BLaER1 treated with 17β-estradiol and CSF1 and Interleukin-3, amounts not matched to agents 10 nM and 100 nM (cell line): ENCODE data around the gene GSK3B.
A peak's percentile ranks its signal among the peaks of the same experiment; 100 is the strongest.
"Not testable (repeated sequence)": the region's sequence is repeated elsewhere in the genome, so short reads cannot be mapped to it uniquely, and the experiment has no call there.

Experiments
- H3K27ac ChIP-seq, 11 experiments: shearing (Covaris generic); formaldehyde crosslinking; 2 replicates each; pipeline ENCODE4 v1.8.1; 2022
- H3K27me3 ChIP-seq, 11 experiments: shearing (Covaris generic); formaldehyde crosslinking; 2 replicates each; pipeline ENCODE4 v1.8.1; 2022
- H3K36me3 ChIP-seq, 11 experiments: shearing (Covaris generic); formaldehyde crosslinking; 2 replicates each; pipeline ENCODE4 v1.8.1; 2022
- H3K4me1 ChIP-seq, 10 experiments: shearing (Covaris generic); formaldehyde crosslinking; 2 replicates each; pipeline ENCODE4 v1.8.1; 2022
- H3K4me2 ChIP-seq, 11 experiments: shearing (Covaris generic); formaldehyde crosslinking; 2 replicates each; pipeline ENCODE4 v1.8.1; 2022
- H3K4me3 ChIP-seq, 10 experiments: shearing (Covaris generic); formaldehyde crosslinking; 2 replicates each; pipeline ENCODE4 v1.8.1; 2022
- H3K9ac ChIP-seq, 11 experiments: shearing (Covaris generic); formaldehyde crosslinking; 2 replicates each; pipeline ENCODE4 v1.8.1; 2022
- H3K9me3 ChIP-seq, 11 experiments: shearing (Covaris generic); formaldehyde crosslinking; replicated peaks in 1 of 11; 2 replicates each; pipeline ENCODE4 v1.8.1; 2022
- H4K20me1 ChIP-seq, 11 experiments: shearing (Covaris generic); formaldehyde crosslinking; 2 replicates each; pipeline ENCODE4 v1.8.1; 2022
- Cebpa-rat ChIP-seq, 11 experiments: shearing (Covaris generic); IDR thresholded peaks; 2 replicates each; pipeline ENCODE4 v1.8.1; 2022

Gene GSK3B

DNA sequence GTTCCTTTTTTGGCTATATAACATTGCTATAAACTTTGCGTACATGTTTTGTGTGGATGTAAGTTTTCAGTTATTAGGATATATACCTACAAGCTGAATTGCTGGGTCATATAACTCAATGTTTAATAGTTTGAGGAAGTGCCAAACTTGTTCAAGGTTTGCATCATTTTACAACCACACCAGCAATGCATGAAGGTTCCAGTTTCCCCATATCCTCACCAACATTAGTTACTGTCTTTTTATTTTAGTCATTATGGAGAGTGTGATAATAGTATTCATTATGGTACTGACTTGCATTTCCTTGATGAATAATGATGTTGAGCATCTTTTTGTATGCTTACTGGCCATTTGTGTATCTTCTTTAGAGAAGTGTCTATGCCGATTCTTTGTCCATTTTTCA, 200.1 kb downstream of the GSK3B start:
- Histone ChIP-seq H3K4me2 (no peak overlapping the region), H3K27me3 (no peaks in the 10 kb centered on the region), H3K9me3 (peaks cover 4 to 13% (median 10%) of the 10 kb centered on the region in 11 experiments), H3K27ac (no peak overlapping the region), H4K20me1 (no peaks in the 10 kb centered on the region), H3K4me1 (no peaks in the 10 kb centered on the region), H3K9ac (no peak overlapping the region), H3K36me3 (peaks cover 3 to 58% (median 12%) of the 10 kb centered on the region in 11 experiments), H3K4me3 (no peak overlapping the region)
- TF ChIP-seq Cebpa-rat (IDR thresholded peaks at IDR 0.05): no peak

DNA sequence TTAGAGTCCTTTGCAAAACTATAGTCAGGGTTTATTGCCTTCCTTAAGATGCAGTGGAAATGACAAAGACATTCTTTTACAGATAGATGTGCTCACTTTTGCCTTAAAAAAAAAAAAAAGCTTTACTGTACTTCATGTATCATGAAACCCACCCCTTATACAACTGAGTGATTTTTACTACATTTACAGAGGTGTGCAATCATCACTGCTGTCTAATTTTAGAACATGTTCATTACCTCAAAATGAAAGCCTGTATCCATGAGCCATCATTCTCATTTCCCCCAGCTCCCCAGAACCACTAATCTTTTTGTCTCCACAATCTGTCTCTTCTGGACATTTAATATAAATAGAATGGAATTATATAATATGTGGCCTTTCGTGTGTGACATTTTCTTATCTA, 200.5 kb downstream of the GSK3B start:
- peaks cover 9 to 17% (median 15%) of the 10 kb centered on the region in 11 experiments for H3K9me3 ChIP-seq
- TF ChIP-seq Cebpa-rat (IDR thresholded peaks at IDR 0.05): no peak
- no peak overlapping the region for H3K9ac ChIP-seq
- no peaks in the 10 kb centered on the region for H3K4me1 ChIP-seq
- no peaks in the 10 kb centered on the region for H4K20me1 ChIP-seq
- peaks cover 8 to 58% (median 17%) of the 10 kb centered on the region in 11 experiments for H3K36me3 ChIP-seq
- no peak overlapping the region for H3K4me3 ChIP-seq
- no peaks in the 10 kb centered on the region for H3K27me3 ChIP-seq
- no peak overlapping the region for H3K27ac ChIP-seq
- H3K4me2 ChIP-seq: no peak overlapping the region

DNA sequence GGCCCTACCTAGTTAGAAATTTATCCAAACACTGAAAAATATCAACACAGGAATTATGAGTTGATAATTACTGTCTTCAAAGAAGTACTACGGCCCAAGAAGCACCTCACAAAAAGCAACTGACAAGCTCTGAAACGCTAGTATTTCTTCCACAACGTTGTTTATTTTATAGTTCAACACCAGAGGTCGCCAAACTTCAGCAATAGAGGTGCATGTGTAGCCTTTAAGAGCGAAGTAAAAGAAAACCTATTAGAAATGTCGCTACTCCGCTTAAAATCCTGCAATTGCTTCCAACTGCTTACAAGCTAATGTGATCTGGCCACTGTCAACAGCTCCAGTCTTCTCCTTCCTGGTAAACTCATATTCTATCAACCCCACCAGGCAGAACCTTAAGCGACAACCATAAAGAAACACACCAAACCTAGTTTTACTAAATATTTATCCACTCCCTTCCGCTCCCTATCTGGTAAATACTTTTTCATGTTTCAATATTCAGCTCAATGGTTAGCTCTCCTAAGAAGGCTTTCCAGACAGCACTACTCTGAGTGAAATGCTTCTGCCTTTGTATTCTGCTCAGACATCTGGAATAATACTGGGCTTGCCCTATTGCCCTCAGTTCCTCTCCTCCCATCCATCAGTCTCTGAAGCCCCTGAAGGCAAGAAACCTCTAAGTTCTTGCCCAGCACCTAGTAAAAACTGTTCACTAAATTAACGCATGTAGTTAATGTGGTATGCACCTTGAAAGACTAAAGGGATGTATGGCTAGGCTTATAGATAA, 202.1 kb downstream of the GSK3B start:
- no peak overlapping the region for H3K27ac ChIP-seq
- H3K9ac ChIP-seq: no peak overlapping the region
- no peak for TF ChIP-seq Cebpa-rat (IDR thresholded peaks at IDR 0.05)
- no peaks in the 10 kb centered on the region for H3K4me1 ChIP-seq
- no peak overlapping the region for H3K4me3 ChIP-seq
- peaks cover 25 to 34% (median 31%) of the 10 kb centered on the region in 11 experiments for H3K9me3 ChIP-seq
- no peak overlapping the region for H3K4me2 ChIP-seq
- H3K36me3 ChIP-seq: peaks cover 11 to 61% (median 28%) of the 10 kb centered on the region in 11 experiments
- H3K27me3 ChIP-seq: no peaks in the 10 kb centered on the region
- H4K20me1 ChIP-seq: no peaks in the 10 kb centered on the region

DNA sequence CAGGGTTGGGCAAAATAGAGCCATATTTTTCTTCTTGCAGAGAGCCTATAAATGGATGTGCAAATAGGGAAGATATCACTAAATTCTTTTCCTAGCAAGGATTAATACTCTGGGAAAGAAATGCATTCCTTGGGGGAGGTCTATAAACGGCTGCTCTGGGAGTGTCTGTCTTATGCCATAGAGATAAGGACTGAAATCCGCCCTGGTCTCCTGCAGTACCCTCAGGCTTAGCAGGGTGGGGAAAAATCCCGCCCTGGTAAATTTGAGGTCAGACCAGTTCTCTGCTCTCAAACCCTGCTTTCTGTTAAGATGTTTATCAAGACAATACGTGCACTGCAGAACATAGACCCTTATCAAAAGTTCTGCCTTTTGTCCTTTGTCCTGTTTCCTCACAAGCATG, 205.6 kb downstream of the GSK3B start:
- not testable (repeated sequence) for H3K4me2 ChIP-seq, H3K9ac ChIP-seq, H4K20me1 ChIP-seq, H3K4me1 ChIP-seq, H3K27ac ChIP-seq, H3K27me3 ChIP-seq
- Histone ChIP-seq H3K4me3 (0 out of 20 replicates have a peak overlapping the region, but pooled peaks of 1 of the 10 experiments have one; percentile 2), H3K36me3 (peaks cover 11 to 72% (median 30%) of the 10 kb centered on the region in 11 experiments), H3K9me3 (peaks cover 27 to 53% (median 41%) of the 10 kb centered on the region in 11 experiments)

DNA sequence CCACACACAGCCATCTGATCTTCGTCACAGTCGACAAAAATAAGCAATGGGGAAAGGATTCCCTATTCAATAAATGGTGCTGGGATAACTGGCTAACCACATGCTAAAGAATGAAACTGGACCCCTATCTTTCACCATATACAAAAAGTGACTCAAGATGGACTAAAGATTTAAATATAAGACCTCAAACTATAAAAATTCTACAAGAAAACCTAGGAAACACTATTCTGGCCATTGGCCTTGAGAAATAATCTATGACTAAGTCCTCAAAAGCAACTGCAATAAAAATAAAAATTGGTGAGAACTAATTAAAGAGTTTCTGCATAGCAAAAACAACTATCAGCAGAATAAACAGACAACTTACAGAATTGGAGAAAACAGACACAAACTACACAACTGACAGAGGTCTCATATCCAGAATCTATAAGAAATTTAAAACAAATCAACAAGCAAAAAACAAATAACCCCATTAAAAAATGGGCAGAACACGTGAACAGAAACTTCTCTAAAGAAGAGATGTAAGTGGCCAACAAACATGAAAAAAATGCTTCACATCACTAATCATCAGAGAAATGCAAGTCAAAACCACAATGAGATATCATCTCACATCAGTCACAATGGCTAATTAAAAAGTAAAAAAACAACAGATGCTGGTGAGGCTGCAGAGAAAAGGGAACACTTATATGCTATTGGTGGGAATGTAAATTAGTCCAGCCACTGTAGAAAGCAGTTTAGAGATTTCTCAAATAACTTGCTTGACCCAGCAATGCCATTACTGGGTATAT, 208.3 kb downstream of the GSK3B start:
- TF ChIP-seq Cebpa-rat (IDR thresholded peaks at IDR 0.05): no peak

DNA sequence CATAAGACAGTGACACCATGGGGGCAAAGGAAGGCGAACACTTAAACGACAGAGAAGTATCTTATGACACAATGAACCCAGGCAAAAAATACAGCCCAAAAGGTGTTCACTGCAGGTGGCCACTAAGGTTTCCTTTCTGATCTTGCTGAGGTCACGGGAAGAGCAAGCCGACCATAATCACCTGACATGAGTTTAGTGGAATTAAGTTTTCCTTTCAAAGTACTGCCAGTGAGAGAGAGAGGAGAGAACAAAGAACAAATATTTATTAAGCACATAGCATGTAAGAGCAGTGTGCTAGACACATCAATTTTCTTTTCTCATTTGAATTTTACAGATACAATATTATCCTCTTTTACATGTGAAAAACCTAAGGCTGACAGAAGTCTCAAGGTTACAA, 210.1 kb downstream of the GSK3B start:
- Histone ChIP-seq H3K9me3 (peaks cover 14 to 40% (median 32%) of the 10 kb centered on the region in 11 experiments), H4K20me1 (peaks cover 0 to 8% (median 0%) of the 10 kb centered on the region in 11 experiments; a peak in 1 of 22 replicates), H3K4me2 (no peak overlapping the region), H3K36me3 (peaks cover 6 to 99% (median 33%) of the 10 kb centered on the region in 11 experiments; a peak in 20 of 22 replicates), H3K27ac (no peak overlapping the region), H3K4me1 (no peaks in the 10 kb centered on the region), H3K27me3 (no peaks in the 10 kb centered on the region), H3K4me3 (no peak overlapping the region), H3K9ac (no peak overlapping the region)
- TF ChIP-seq Cebpa-rat (IDR thresholded peaks at IDR 0.05): no peak

More for the DNA sequence above, 208.3 kb downstream of the GSK3B start:
- Histone ChIP-seq H3K27ac (no peak overlapping the region), H3K36me3 (peaks cover 11 to 97% (median 30%) of the 10 kb centered on the region in 11 experiments), H3K4me3 (no peak overlapping the region), H3K27me3 (no peaks in the 10 kb centered on the region), H3K9me3 (peaks cover 27 to 53% (median 41%) of the 10 kb centered on the region in 11 experiments), H4K20me1 (peaks cover 0 to 8% (median 0%) of the 10 kb centered on the region in 11 experiments; a peak in 1 of 22 replicates), H3K4me1 (no peaks in the 10 kb centered on the region), H3K4me2 (no peak overlapping the region), H3K9ac (no peak overlapping the region)

DNA sequence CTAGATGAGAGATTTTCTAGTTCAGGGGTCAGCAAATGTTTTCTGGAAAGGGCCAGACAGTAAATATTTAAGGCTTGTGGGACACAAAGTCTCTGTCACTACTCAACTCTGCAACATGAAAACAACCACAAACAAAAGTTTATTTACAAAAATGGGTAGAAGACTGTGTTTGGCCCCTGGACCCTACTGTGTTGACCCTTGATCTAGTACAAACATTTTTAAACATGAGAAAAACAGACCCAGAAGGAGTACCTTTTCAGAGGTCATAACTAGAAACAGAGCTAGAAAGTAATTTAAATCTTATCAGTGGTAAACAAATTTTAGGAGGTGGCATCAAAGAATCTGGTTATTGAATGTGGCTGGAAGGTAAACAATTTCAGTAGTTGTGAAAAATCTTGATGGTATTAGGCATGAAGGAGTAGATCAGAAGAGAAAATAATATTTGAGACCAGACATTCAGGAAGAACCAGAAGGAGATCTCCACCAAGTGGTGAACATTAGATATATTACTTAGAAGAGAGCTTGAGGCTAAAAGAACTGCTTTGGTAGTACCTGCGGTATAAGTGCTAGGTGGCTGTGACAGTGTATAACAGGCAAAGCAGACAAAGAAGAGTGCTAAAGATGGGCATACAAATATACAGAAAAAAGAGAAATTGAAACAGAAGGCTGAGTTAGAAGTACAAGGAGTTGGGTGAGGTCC, 210.6 kb downstream of the GSK3B start:
- Histone ChIP-seq H3K27me3 (no peaks in the 10 kb centered on the region), H3K4me3 (no peak overlapping the region), H3K4me2 (no peak overlapping the region), H3K27ac (no peak overlapping the region), H3K36me3 (peaks cover under 1 to 99% (median 27%) of the 10 kb centered on the region in 11 experiments; a peak in 20 of 22 replicates), H4K20me1 (peaks cover 0 to 8% (median 0%) of the 10 kb centered on the region in 11 experiments; a peak in 1 of 22 replicates), H3K4me1 (no peaks in the 10 kb centered on the region), H3K9me3 (peaks cover 8 to 35% (median 27%) of the 10 kb centered on the region in 11 experiments), H3K9ac (no peak overlapping the region)
- no peak for TF ChIP-seq Cebpa-rat (IDR thresholded peaks at IDR 0.05)

DNA sequence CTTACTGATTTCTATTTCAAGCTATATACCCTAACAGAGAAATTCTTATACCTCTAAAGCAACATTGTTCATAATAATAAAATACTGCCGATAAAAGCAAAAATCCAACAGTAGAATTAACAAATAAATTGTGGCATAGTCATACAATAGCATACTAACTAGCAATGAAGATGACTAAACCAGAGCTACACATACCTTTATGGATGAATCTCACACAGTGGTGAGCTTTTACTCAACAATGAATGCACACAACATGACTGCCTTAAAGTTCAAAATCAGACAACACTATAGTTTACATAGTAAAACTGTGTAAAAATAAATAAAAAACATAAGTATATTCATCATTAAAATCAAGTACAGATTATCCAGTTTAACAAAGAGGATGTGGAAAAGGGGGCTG, 213.3 kb downstream of the GSK3B start:
- H4K20me1 ChIP-seq: peaks cover 0 to 8% (median 0%) of the 10 kb centered on the region in 11 experiments; a peak in 1 of 22 replicates
- H3K9ac ChIP-seq: no peak overlapping the region
- TF ChIP-seq Cebpa-rat (IDR thresholded peaks at IDR 0.05): no peak
- no peak overlapping the region for H3K27ac ChIP-seq
- no peaks in the 10 kb centered on the region for H3K27me3 ChIP-seq
- H3K4me3 ChIP-seq: no peak overlapping the region
- H3K9me3 ChIP-seq: peaks cover 0 to 8% (median 1%) of the 10 kb centered on the region in 11 experiments; a peak in 8 of 22 replicates
- H3K4me1 ChIP-seq: no peaks in the 10 kb centered on the region
- peaks cover 0 to 97% (median 15%) of the 10 kb centered on the region in 11 experiments; a peak in 12 of 22 replicates for H3K36me3 ChIP-seq
- no peak overlapping the region for H3K4me2 ChIP-seq
